ENCODE measurements around the gene BARHL1. TPM values are rescaled to one million over a fixed set of nuclear protein-coding genes. Genes with fewer than 3 reads are reported as not detected.

BARHL1 gene
- total and polyA plus RNA-seq, 2 donors (not counting 3 experiments of a cell fraction or from before 2014, with no cell fraction given) = not detected

DNA sequence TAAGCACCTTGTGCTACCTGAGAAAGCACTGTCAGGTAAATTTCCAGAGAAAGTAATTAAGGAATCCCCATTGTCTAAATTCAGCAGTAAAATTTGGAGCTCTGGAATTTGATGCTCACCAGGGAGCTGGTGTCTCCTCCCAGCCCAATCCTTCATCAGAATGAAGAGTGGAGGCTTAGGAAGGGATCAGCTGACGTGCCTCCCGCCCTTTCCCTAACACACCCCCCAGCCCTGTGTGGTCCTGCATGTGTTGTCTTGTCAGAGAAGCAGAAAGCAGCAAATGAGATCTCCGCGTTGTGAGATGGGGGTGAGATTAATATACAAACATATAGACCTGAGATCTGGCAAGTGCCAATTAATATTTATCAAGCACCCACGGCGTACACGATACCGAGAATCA, 26.9 kb upstream of the BARHL1 start:
- BruUV-seq (replicated peaks) = no TSS peak
- no peaks in the 10 kb centered on the region for H3K79me2 ChIP-seq (ENCODE audit: control insufficient read depth, insufficient read depth, low read length)

More for the DNA sequence above, 26.9 kb upstream of the BARHL1 start:
- CTCF ChIA-PET = no interaction called here
- H3K9me3 ChIP-seq (replicated peaks; ENCODE audit: control insufficient read depth, insufficient read depth, low read length) = no peaks in the 10 kb centered on the region
- no peak for FAIRE-seq
- no peaks in the 10 kb centered on the region for H3K4me1 ChIP-seq (ENCODE audit: control insufficient read depth, extremely low read depth, insufficient read depth, low read length)
- H3K27ac ChIP-seq (ENCODE audit: insufficient read depth, low read depth, low read length) = no peak overlapping the region
- intact Hi-C loops (cut with micrococcal nuclease) (no loop called here), dilution Hi-C loops (cut with MboI; ENCODE audit: extremely low pct_ligation_motif_present, low sequenced_read_pairs) (no loop called here)
- H3K9me1 ChIP-seq (replicated peaks; ENCODE audit: control insufficient read depth, extremely low read depth, insufficient read depth, low read length) = no peaks in the 10 kb centered on the region
- POLR2A ChIA-PET = no interaction called here
- peaks cover 5 to 9% of the 10 kb centered on the region in 2 experiments for H3K27me3 ChIP-seq (ENCODE audit: control insufficient read depth in 2 of 2, insufficient read depth in 2 of 2, low read length in 2 of 2)
- H2AFZ ChIP-seq (ENCODE audit: low read depth, low read length) = no peak overlapping the region
- H3K4me2 ChIP-seq (ENCODE audit: insufficient read depth, low read length) = no peak overlapping the region
- DNase-seq (ENCODE audit: low read depth, low spot score) = no peak
- no peaks in the 10 kb centered on the region for H4K20me1 ChIP-seq (replicated peaks; ENCODE audit: control insufficient read depth, extremely low read depth, insufficient read depth, low read length)
- H3K4me3 ChIP-seq (replicated peaks in 1 of 3; ENCODE audit: insufficient read depth in 1 of 3, low read depth in 1 of 3, low read length in 3 of 3) = no peak overlapping the region
- TF ChIP-seq JUN (IDR thresholded peaks at IDR 0.05; ENCODE audit: borderline replicate concordance, insufficient read depth, insufficient read length, low read depth) = no peak
- no peak for TF ChIP-seq FOS (IDR thresholded peaks at IDR 0.05; ENCODE audit: borderline replicate concordance, insufficient read depth, low read length)
- no peak for TF ChIP-seq MYC (IDR thresholded peaks at IDR 0.05; ENCODE audit: low read depth, low read length)
- TF ChIP-seq, protein P1, sequence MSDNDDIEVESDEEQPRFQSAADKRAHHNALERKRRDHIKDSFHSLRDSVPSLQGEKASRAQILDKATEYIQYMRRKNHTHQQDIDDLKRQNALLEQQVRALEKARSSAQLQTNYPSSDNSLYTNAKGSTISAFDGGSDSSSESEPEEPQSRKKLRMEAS (IDR thresholded peaks at IDR 0.05; ENCODE audit: insufficient read depth, insufficient read length) = no peak
- TF ChIP-seq POLR2A (IDR thresholded peaks at IDR 0.05; ENCODE audit: low read depth, low read length) = no peak
- TF ChIP-seq CTCF (IDR thresholded peaks at IDR 0.05; ENCODE audit: extremely low read depth in 1 of 2, insufficient read depth in 1 of 2, low read depth in 1 of 2, low read length in 2 of 2) = no peak
- no peak for TF ChIP-seq GATA2 (IDR thresholded peaks at IDR 0.05; ENCODE audit: insufficient read depth, insufficient read length, low read depth, low read length)
- no peak for TF ChIP-seq EZH2 (IDR thresholded peaks at IDR 0.05; ENCODE audit: borderline replicate concordance, low read depth, low read length, severe bottlenecking)
- TF ChIP-seq POLR2AphosphoS5 (IDR thresholded peaks at IDR 0.05; ENCODE audit: insufficient read depth, low read depth, low read length) = no peak
- H3K36me3 ChIP-seq (ENCODE audit: control insufficient read depth in 2 of 2, extremely low read depth in 1 of 2, insufficient read depth in 2 of 2, low read length in 2 of 2) = no peaks in the 10 kb centered on the region
- H3K9ac ChIP-seq (replicated peaks; ENCODE audit: extremely low read depth, insufficient read depth, low read length) = no peak overlapping the region

Measured in endothelial cell of umbilical vein (primary cell).